ENCODE measurements around the gene C2CD3.
"Not testable (repeated sequence)": the region's sequence is repeated elsewhere in the genome, so short reads cannot be mapped to it uniquely, and the experiment has no call there.

The C2CD3 gene

GRCh38 chr11:74147199-74147929 lies 23.4 kb downstream of the C2CD3 start:
- no peak for DNase-seq (ENCODE audit: low spot score)
- no peak overlapping the region for H3K27ac ChIP-seq
- POLR2A ChIA-PET (ENCODE audit: low non-redundant PET): no interaction called here
- CTCF ChIA-PET: interaction anchor here (0.5 to 0.6 kb wide), 2 partner anchors 30 to 80 kb away, joined by 3 to 4 read pairs; no protein-coding TSS in a partner anchor
- TF ChIP-seq, protein P1, sequence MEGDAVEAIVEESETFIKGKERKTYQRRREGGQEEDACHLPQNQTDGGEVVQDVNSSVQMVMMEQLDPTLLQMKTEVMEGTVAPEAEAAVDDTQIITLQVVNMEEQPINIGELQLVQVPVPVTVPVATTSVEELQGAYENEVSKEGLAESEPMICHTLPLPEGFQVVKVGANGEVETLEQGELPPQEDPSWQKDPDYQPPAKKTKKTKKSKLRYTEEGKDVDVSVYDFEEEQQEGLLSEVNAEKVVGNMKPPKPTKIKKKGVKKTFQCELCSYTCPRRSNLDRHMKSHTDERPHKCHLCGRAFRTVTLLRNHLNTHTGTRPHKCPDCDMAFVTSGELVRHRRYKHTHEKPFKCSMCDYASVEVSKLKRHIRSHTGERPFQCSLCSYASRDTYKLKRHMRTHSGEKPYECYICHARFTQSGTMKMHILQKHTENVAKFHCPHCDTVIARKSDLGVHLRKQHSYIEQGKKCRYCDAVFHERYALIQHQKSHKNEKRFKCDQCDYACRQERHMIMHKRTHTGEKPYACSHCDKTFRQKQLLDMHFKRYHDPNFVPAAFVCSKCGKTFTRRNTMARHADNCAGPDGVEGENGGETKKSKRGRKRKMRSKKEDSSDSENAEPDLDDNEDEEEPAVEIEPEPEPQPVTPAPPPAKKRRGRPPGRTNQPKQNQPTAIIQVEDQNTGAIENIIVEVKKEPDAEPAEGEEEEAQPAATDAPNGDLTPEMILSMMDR (conservative IDR thresholded peaks at IDR 0.05; ENCODE audit: low read depth): no peak

GRCh38 chr11:74144592-74144991 lies 26.2 kb downstream of the C2CD3 start:
- POLR2A ChIA-PET (ENCODE audit: low non-redundant PET): no interaction called here
- no peak overlapping the region for H3K27ac ChIP-seq
- no peak for DNase-seq (ENCODE audit: low spot score)
- TF ChIP-seq, protein P1 (conservative IDR thresholded peaks at IDR 0.05; ENCODE audit: low read depth): no peak
- CTCF ChIA-PET: no interaction called here

- TF ChIP-seq, protein P1 (conservative IDR thresholded peaks at IDR 0.05; ENCODE audit: low read depth): no peak
- DNase-seq (ENCODE audit: low spot score): no peak
- POLR2A ChIA-PET (ENCODE audit: low non-redundant PET): no interaction called here
- H3K27ac ChIP-seq: no peak overlapping the region
- CTCF ChIA-PET: interaction anchor here (1.3 kb wide), 1 partner anchor 179 kb away, joined by 4 read pairs; no protein-coding TSS in a partner anchor
Measured at GRCh38 chr11:74142624-74143023, 28.2 kb downstream of the C2CD3 start.

- POLR2A ChIA-PET (ENCODE audit: low non-redundant PET): interaction anchor here (0.6 kb wide), 1 partner anchor 310 kb away, joined by 9 read pairs; no protein-coding TSS in a partner anchor
- CTCF ChIA-PET: no interaction called here
Measured at GRCh38 chr11:74141908-74142307, 28.9 kb downstream of the C2CD3 start.

DNA sequence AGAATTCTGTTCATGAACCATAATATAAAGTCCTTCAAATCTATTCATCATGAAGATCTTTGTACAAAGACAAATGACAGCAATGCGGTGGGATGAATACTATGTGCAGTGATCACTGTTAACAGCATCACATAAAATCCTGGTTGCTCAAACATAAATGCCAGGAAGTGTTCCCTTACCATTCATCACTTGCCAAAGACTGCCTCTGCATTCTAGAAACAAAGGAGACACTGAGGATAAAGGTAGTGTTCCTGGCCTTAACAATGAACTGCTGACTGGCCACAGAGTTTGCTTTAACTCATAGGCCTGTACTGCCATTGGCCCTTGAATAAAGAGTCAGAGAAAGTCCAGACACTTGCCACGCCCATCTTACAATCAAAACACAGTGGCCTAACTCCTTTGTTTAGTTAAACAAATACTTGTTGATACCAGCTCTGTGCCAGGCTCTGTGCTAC lies 29.5 kb downstream of the C2CD3 start:
- POLR2A ChIA-PET (ENCODE audit: low non-redundant PET): no interaction called here
- TF ChIP-seq, protein P1 (conservative IDR thresholded peaks at IDR 0.05; ENCODE audit: low read depth): no peak
- DNase-seq (ENCODE audit: low spot score): no peak
- CTCF ChIA-PET: no interaction called here
- H3K27ac ChIP-seq: no peak overlapping the region

More at GRCh38 chr11:74141908-74142307, 28.9 kb downstream of the C2CD3 start:
- no peak overlapping the region for H3K27ac ChIP-seq
- DNase-seq (ENCODE audit: low spot score): no peak
- TF ChIP-seq, protein P1 (conservative IDR thresholded peaks at IDR 0.05; ENCODE audit: low read depth): no peak

- CTCF ChIA-PET; DNase-seq (ENCODE audit: low spot score); H3K27ac ChIP-seq; POLR2A ChIA-PET (ENCODE audit: low non-redundant PET): not testable (repeated sequence)
Measured at GRCh38 chr11:74139919-74140431, 30.8 kb downstream of the C2CD3 start.
